ENCODE measurements around the gene ZNF831.

Gene ZNF831

DNA sequence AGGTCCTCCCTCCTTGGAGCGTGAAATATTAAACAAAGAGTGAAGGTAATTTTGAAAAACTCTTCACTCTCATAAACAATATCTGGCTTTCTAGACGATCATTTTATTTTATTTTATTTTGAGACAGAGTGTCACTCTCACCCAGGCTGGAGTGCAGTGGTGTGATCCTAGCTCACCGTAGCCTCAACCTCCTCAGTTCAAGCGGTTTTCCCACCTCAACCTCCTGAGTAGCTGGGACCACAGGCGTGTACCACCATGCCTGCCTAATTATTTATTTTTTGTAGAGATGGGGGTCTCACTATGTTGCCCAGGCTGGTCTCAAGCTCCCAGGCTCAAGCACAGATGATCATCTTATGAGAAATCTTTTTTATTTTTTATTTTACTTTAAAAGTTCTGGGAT is 16.4 kb downstream of the ZNF831 start:
- no peak overlapping the region for H2AFZ ChIP-seq (ENCODE audit: low read length)
- no peak for DNase-seq
- peaks cover 2% of the 10 kb centered on the region; the same call in 1 of the 2 replicates for H4K20me1 ChIP-seq (ENCODE audit: insufficient read depth, low read length)
- H3F3A ChIP-seq (ENCODE audit: insufficient read depth, low read length): no peaks in the 10 kb centered on the region
- H3K4me1 ChIP-seq (ENCODE audit: low read length): no peaks in the 10 kb centered on the region
- no peaks in the 10 kb centered on the region for H3K79me2 ChIP-seq (ENCODE audit: low read length)
- no peaks in the 10 kb centered on the region for H3K9me2 ChIP-seq (replicated peaks; ENCODE audit: insufficient read depth, low read length)
- peaks cover 73% of the 10 kb centered on the region for H3K27me3 ChIP-seq (replicated peaks; ENCODE audit: insufficient read depth, low read length)
- no peaks in the 10 kb centered on the region for H3K36me3 ChIP-seq (replicated peaks; ENCODE audit: insufficient read depth, low read length)
- H3K4me2 ChIP-seq (ENCODE audit: low read depth, low read length): no peak overlapping the region
- H3K9ac ChIP-seq (ENCODE audit: low read length): no peak overlapping the region
- H3K4me3 ChIP-seq (ENCODE audit: low read length): no peak overlapping the region
- TF ChIP-seq EZH2phosphoT487 (IDR thresholded peaks at IDR 0.05; ENCODE audit: low read length) (no peak), EZH2 (optimal IDR thresholded peaks at IDR 0.05; ENCODE audit: low read depth, low read length) (no peak)
- TF ChIP-seq, protein P1, sequence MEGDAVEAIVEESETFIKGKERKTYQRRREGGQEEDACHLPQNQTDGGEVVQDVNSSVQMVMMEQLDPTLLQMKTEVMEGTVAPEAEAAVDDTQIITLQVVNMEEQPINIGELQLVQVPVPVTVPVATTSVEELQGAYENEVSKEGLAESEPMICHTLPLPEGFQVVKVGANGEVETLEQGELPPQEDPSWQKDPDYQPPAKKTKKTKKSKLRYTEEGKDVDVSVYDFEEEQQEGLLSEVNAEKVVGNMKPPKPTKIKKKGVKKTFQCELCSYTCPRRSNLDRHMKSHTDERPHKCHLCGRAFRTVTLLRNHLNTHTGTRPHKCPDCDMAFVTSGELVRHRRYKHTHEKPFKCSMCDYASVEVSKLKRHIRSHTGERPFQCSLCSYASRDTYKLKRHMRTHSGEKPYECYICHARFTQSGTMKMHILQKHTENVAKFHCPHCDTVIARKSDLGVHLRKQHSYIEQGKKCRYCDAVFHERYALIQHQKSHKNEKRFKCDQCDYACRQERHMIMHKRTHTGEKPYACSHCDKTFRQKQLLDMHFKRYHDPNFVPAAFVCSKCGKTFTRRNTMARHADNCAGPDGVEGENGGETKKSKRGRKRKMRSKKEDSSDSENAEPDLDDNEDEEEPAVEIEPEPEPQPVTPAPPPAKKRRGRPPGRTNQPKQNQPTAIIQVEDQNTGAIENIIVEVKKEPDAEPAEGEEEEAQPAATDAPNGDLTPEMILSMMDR (IDR thresholded peaks at IDR 0.05; ENCODE audit: low read length): no peak
- no peak overlapping the region for H3K27ac ChIP-seq (ENCODE audit: low read length)
- H3K9me3 ChIP-seq (replicated peaks; ENCODE audit: insufficient read depth, low read length): no peaks in the 10 kb centered on the region

DNA sequence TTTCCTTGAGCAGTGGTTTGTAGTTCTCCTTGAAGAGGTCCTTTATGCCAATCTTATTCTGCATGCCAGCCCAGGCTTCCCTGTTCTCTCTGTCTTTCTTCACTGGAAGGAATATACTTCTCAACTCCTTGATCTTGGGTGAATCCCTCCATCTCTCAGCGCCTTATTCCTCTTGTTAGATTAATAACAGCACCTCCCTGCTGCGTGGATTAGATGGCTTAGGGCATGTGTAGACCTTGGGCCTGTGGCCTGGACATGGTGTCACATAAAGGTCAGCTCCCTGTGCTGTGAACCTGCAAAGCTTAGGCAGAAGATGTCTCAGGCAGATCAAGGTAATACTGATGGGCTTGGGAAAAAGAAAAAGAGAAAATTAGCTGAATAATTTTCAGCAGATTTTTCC is 18.3 kb downstream of the ZNF831 start:
- peaks cover 79% of the 10 kb centered on the region for H3K27me3 ChIP-seq (replicated peaks; ENCODE audit: insufficient read depth, low read length)
- no peak overlapping the region for H3K9ac ChIP-seq (ENCODE audit: low read length)
- H3K36me3 ChIP-seq (replicated peaks; ENCODE audit: insufficient read depth, low read length): no peaks in the 10 kb centered on the region
- no peaks in the 10 kb centered on the region for H3K79me2 ChIP-seq (ENCODE audit: low read length)
- no peak overlapping the region for H3K27ac ChIP-seq (ENCODE audit: low read length)
- no peak for DNase-seq
- H3K4me3 ChIP-seq (ENCODE audit: low read length): no peak overlapping the region
- peaks cover 2% of the 10 kb centered on the region; the same call in 1 of the 2 replicates for H4K20me1 ChIP-seq (ENCODE audit: insufficient read depth, low read length)
- TF ChIP-seq EZH2 (optimal IDR thresholded peaks at IDR 0.05; ENCODE audit: low read depth, low read length) (no peak), EZH2phosphoT487 (IDR thresholded peaks at IDR 0.05; ENCODE audit: low read length) (no peak)
- TF ChIP-seq, protein P1 (IDR thresholded peaks at IDR 0.05; ENCODE audit: low read length): no peak
- H3K9me2 ChIP-seq (replicated peaks; ENCODE audit: insufficient read depth, low read length): no peaks in the 10 kb centered on the region
- no peaks in the 10 kb centered on the region for H3K4me1 ChIP-seq (ENCODE audit: low read length)
- no peaks in the 10 kb centered on the region for H3K9me3 ChIP-seq (replicated peaks; ENCODE audit: insufficient read depth, low read length)
- no peak overlapping the region for H2AFZ ChIP-seq (ENCODE audit: low read length)
- H3F3A ChIP-seq (ENCODE audit: insufficient read depth, low read length): no peaks in the 10 kb centered on the region
- no peak overlapping the region for H3K4me2 ChIP-seq (ENCODE audit: low read depth, low read length)

DNA sequence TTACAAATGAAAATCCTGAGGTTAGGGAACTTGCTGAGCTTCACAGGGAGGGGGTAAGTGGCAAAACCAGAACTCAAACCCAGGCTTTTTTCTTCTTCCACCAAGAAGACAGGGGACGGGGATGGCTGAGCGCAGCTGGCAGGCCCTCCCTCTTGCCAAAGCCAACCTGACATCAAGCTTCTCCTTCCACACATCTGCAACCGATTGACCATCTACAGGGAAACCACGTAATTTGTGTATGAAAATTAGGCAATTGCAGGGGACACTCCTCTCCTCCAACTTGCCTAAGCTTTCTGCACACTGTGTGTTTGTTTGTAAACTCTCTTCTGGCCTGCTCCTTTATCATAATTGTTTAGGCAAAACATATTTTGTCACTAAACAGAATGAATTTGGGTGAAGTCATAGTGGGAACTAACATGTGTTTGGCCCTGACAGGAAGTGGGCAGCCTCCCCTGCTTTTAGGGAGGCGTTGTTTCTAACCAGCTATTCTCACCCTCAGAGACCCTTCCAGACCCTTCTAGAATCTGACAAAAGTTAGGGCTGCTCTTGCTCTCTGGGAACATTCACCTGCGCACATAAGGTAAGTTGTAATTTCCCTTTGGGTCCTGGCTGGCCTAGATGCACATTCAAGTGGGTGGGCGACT is 18.9 kb downstream of the ZNF831 start:
- Histone ChIP-seq H3K36me3 (replicated peaks; ENCODE audit: insufficient read depth, low read length) (no peaks in the 10 kb centered on the region), H3K4me3 (ENCODE audit: low read length) (no peak overlapping the region), H3K9me2 (replicated peaks; ENCODE audit: insufficient read depth, low read length) (no peaks in the 10 kb centered on the region), H2AFZ (ENCODE audit: low read length) (no peak overlapping the region), H3K27ac (ENCODE audit: low read length) (no peak overlapping the region), H3K9ac (ENCODE audit: low read length) (no peak overlapping the region), H3K4me1 (ENCODE audit: low read length) (no peaks in the 10 kb centered on the region), H3K4me2 (ENCODE audit: low read depth, low read length) (no peak overlapping the region), H3K79me2 (ENCODE audit: low read length) (no peaks in the 10 kb centered on the region), H3K9me3 (replicated peaks; ENCODE audit: insufficient read depth, low read length) (no peaks in the 10 kb centered on the region), H4K20me1 (ENCODE audit: insufficient read depth, low read length) (peaks cover 2% of the 10 kb centered on the region; the same call in 1 of the 2 replicates), H3F3A (ENCODE audit: insufficient read depth, low read length) (no peaks in the 10 kb centered on the region), H3K27me3 (replicated peaks; ENCODE audit: insufficient read depth, low read length) (peaks cover 78% of the 10 kb centered on the region)
- TF ChIP-seq EZH2phosphoT487 (IDR thresholded peaks at IDR 0.05; ENCODE audit: low read length) (no peak), EZH2 (optimal IDR thresholded peaks at IDR 0.05; ENCODE audit: low read depth, low read length) (no peak)
- TF ChIP-seq, protein P1 (IDR thresholded peaks at IDR 0.05; ENCODE audit: low read length): no peak
- DNase-seq: no peak
